PC-3 (cell line): ENCODE results near the gene FH. TPM values are rescaled to one million over a fixed set of nuclear protein-coding genes. Genes with fewer than 3 reads are reported as not detected.

ENCODE experiments used
- ATAC-seq: fragments of 200-7000 bp; cut with Tn5 transposase; 2 replicates; pipeline ENCODE4 v1.9.1; 2020; ENCODE audit warnings: mild to moderate bottlenecking, moderate library complexity
- Bru-seq: library from RNA; stranded (reverse); fragments of 400-500 nt; gene quantifications from one replicate; lab custom pipeline; 2021; lab: Mats Ljungman, UMichigan
- BruChase-seq, 2 experiments: library from RNA; stranded (reverse); fragments of 400-500 nt; gene quantifications; one replicate each; lab custom pipeline; 2021; lab: Mats Ljungman, UMichigan
- BruUV-seq: library from RNA; stranded (reverse); fragments of 400-500 nt; replicated peaks from 2 replicates; lab custom pipeline; 2021; lab: Mats Ljungman, UMichigan
- CTCF ChIA-PET: fragments of 300-600 bp; sonication (Branson Sonifier 250); formaldehyde crosslinking; loops from one replicate; lab custom pipeline; 2022; ENCODE audit warnings: antibody characterized with exemption; lab: Charles Lee
- POLR2A ChIA-PET: fragments of 300-600 bp; sonication (Branson Sonifier 250); formaldehyde crosslinking; loops from one replicate; lab custom pipeline; 2022; ENCODE audit warnings: antibody characterized with exemption; ENCODE audit not compliant: unreplicated experiment; lab: Charles Lee
- DNase-seq: peaks from one replicate; pipeline ENCODE4 v3.0.0-alpha.2; 2015
- H2AFZ ChIP-seq: fragments of 300-600 bp; sonication (generic); 2 replicates; pipeline ENCODE4 v1.6.0; 2016; ENCODE audit warnings: antibody characterized with exemption, low read length
- H3F3A ChIP-seq: fragments of 300-600 bp; sonication (generic); one replicate; pipeline ENCODE4 v1.6.0; 2017; ENCODE audit warnings: antibody characterized with exemption, low read length, control low read depth, mild to moderate bottlenecking; ENCODE audit not compliant: unreplicated experiment
- H3K27ac ChIP-seq: fragments of 300-600 bp; sonication (generic); 2 replicates; pipeline ENCODE4 v1.5.1; 2016; ENCODE audit warnings: mild to moderate bottlenecking, low read length
- H3K27me3 ChIP-seq: fragments of 300-600 bp; sonication (generic); 2 replicates; pipeline ENCODE4 v1.6.1; 2016; ENCODE audit warnings: low read length, mixed read lengths
- H3K36me3 ChIP-seq: fragments of 300-600 bp; sonication (generic); 2 replicates; pipeline ENCODE4 v1.6.1; 2016; ENCODE audit warnings: low read depth, mixed run types, low read length, mixed read lengths
- H3K4me1 ChIP-seq: fragments of 300-600 bp; sonication (generic); 2 replicates; pipeline ENCODE4 v1.5.1; 2016; ENCODE audit warnings: low read length; ENCODE audit not compliant: insufficient read depth
- H3K4me2 ChIP-seq: fragments of 300-600 bp; sonication (generic); 2 replicates; pipeline ENCODE4 v1.6.0; 2016; ENCODE audit warnings: low read length
- H3K4me3 ChIP-seq: fragments of 300-600 bp; sonication (generic); 2 replicates; pipeline ENCODE4 v1.5.1; 2016; ENCODE audit warnings: mild to moderate bottlenecking, low read length, mixed read lengths
- H3K79me2 ChIP-seq: fragments of 300-600 bp; sonication (generic); 2 replicates; pipeline ENCODE4 v1.6.1; 2017; ENCODE audit warnings: low read length, mixed read lengths
- H3K9ac ChIP-seq: fragments of 300-600 bp; sonication (generic); 2 replicates; pipeline ENCODE4 v1.6.0; 2016; ENCODE audit warnings: mild to moderate bottlenecking, low read length
- H3K9me2 ChIP-seq: fragments of 300-600 bp; sonication (generic); replicated peaks from 2 replicates; pipeline ENCODE4 v1.6.1; 2016; ENCODE audit warnings: mixed run types, low read length, mixed read lengths
- H3K9me3 ChIP-seq: fragments of 300-600 bp; sonication (generic); 2 replicates; pipeline ENCODE4 v1.6.1; 2016; ENCODE audit warnings: low read length, mixed read lengths
- H4K20me1 ChIP-seq: fragments of 300-600 bp; sonication (generic); 2 replicates; pipeline ENCODE4 v1.6.1; 2016; ENCODE audit warnings: low read length, mixed read lengths
- CTCF ChIP-seq: fragments of 300-600 bp; sonication (generic); conservative IDR thresholded peaks from 2 replicates; pipeline ENCODE4 v1.5.1; 2017; ENCODE audit warnings: antibody characterized with exemption, low read depth, mild to moderate bottlenecking, low read length
- EZH2 ChIP-seq: fragments of 300-600 bp; sonication (generic); IDR thresholded peaks from one replicate; pipeline ENCODE4 v1.6.1; 2017; ENCODE audit warnings: antibody characterized with exemption, mild to moderate bottlenecking, low read length; ENCODE audit not compliant: unreplicated experiment
- EZH2phosphoT487 ChIP-seq: fragments of 300-600 bp; sonication (generic); IDR thresholded peaks from 2 replicates; pipeline ENCODE4 v1.6.1; 2018; ENCODE audit warnings: mild to moderate bottlenecking, antibody characterized with exemption, low read length, borderline replicate concordance
- intact Hi-C: fragments of 100-400 bp; cut with micrococcal nuclease; formaldehyde crosslinking; loops from 2 replicates; pipeline ENCODE4 v1.9.0; 2023
- long read RNA-seq: library from polyadenylated mRNA; unstranded; transcript quantifications from one replicate; pipeline ENCODE4 v2.0.0, GENCODE V29; 2021; ENCODE audit not compliant: unreplicated experiment
- total RNA-seq: library from RNA; depleted of rRNA; stranded (reverse); fragments of >200 nt; gene quantifications from 2 replicates; pipeline ENCODE4 v1.2.3, GENCODE V29; 2014; rRNA removed

The FH gene
- 161 and 201 TPM in 2 replicates for total RNA-seq
- percentile 91 among the genes with signal in this experiment for Bru-seq, nascent RNA
- BruChase-seq, experiment 1, labeled RNA remaining after a 6-hour chase = percentile 86 among the genes with signal in this experiment
- percentile 86 among the genes with signal in this experiment for BruChase-seq, experiment 2, labeled RNA remaining after a 2-hour chase
- long read RNA-seq, transcript FH-201 (10 exons, 1,797 nt) = major isoform, 154 of 182 reads
- long read RNA-seq, partial matches to known transcripts = 17 of 182 reads
- long read RNA-seq, other reads (novel, unspliced or antisense) = 11 of 182 reads

DNA sequence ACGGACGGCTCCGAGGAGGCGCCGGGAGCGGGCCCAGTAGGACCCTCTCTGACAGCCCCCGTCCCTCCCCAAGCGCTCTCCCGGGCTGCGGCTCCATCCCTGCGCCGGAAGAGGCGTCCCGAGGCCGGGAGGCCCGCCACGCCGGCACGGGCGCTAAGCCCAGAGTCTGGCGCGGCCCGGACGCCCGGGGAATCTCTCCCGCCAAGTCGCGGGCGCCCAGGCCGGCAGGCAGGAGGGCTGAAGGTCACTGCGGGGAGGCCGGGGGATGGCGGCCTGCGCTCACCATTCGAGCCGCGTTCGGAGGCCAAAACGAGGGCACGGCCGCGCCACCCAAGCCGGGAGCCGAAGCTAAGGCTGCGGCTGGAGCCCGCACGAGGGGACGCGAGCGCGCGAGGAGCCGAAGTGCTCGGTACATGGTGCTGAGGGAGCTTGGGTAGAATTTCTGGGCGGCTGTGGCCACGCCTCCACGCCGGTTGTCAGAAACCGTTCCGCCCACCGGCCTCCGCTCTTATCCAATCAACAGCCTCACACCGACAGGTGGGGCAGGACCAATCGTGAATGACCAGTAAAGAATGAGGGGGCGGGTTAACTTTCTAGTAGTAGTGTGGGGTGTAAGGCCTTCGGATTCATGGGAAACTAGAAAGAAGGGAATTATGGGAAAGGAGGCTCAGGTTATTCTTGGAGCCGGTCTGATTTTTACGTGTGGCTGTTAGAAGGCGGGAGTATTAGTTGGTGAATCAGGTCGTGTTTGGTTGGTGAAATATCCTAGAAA is at the start of gene FH:
Gene FH, minus strand, starts transcription at position 448 of the 772 bp plus-strand sequence. Its CDS starts 33 bp downstream, at position 415.
- no TSS peak for BruUV-seq
- no peaks in the 10 kb centered on the region for H3K9me2 ChIP-seq
- H3K9ac ChIP-seq = peak within 1 kb of the TSS; percentile 90
- POLR2A ChIA-PET = interaction anchor here (0.5 to 0.7 kb wide), 2 partner anchors 85 to 139 kb away, joined by 11 read pairs; no protein-coding TSS in a partner anchor
- H3K4me3 ChIP-seq = peak within 1 kb of the TSS; percentile 77
- intact Hi-C loops = no loop called here
- H3K4me2 ChIP-seq = peak within 1 kb of the TSS; percentile 86
- H3K27ac ChIP-seq = peak within 1 kb of the TSS; percentile 44
- peaks cover 16% of the 10 kb centered on the region for H3K36me3 ChIP-seq
- CTCF ChIA-PET = interaction anchor here (0.8 kb wide), 1 partner anchor 91 kb away, joined by 4 read pairs; no protein-coding TSS in a partner anchor
- H3K79me2 ChIP-seq = peaks cover 50% of the 10 kb centered on the region
- H2AFZ ChIP-seq = peak within 1 kb of the TSS; percentile 89
- H3F3A ChIP-seq = no peaks in the 10 kb centered on the region
- peaks cover 8% of the 10 kb centered on the region for H4K20me1 ChIP-seq
- DNase-seq (peak; percentile 100), ATAC-seq (peak; percentile 95)
- peaks cover 20% of the 10 kb centered on the region for H3K4me1 ChIP-seq
- TF ChIP-seq CTCF (no peak), EZH2 (no peak)
- H3K27me3 ChIP-seq = no peaks in the 10 kb centered on the region
- no peaks in the 10 kb centered on the region for H3K9me3 ChIP-seq

DNA sequence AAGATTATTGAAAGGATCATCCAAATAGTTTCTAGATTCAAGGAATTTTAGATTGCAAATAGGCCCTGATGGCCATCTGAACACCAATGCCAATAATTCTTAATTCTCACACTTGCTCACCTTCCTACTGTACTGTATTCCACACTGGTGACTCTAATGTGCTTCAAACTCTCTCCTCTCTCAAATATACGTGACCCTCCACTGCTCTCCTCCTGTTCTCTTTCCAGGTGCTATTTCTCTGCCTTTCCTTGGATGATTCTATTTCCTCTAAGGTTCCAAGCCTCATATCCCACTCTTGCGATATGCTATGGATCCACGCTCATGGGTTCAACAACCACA is 41.3 kb upstream of the FH start:
- H4K20me1 ChIP-seq = no peaks in the 10 kb centered on the region
- no peaks in the 10 kb centered on the region for H3K79me2 ChIP-seq
- no TSS peak for BruUV-seq
- intact Hi-C loops = no loop called here
- TF ChIP-seq EZH2 (no peak), CTCF (no peak), EZH2phosphoT487 (no peak)
- no peak overlapping the region for H3K27ac ChIP-seq
- no peak for DNase-seq
- CTCF ChIA-PET = no interaction called here
- no peak overlapping the region for H2AFZ ChIP-seq
- no peak overlapping the region for H3K4me2 ChIP-seq
- no peak for ATAC-seq
- H3K36me3 ChIP-seq = no peaks in the 10 kb centered on the region
- no peaks in the 10 kb centered on the region for H3K9me3 ChIP-seq
- no peak overlapping the region for H3K9ac ChIP-seq
- no peaks in the 10 kb centered on the region for H3F3A ChIP-seq
- H3K4me3 ChIP-seq = no peak overlapping the region
- no peaks in the 10 kb centered on the region for H3K9me2 ChIP-seq
- H3K27me3 ChIP-seq = no peaks in the 10 kb centered on the region
- H3K4me1 ChIP-seq = peaks cover 10% of the 10 kb centered on the region; the same call in 1 of the 2 replicates
- POLR2A ChIA-PET = no interaction called here
